HEK293 (cell line): ENCODE data around the gene SNRPD3.
A peak's percentile ranks its signal among the peaks of the same experiment; 100 is the strongest.

Experiments
- BCL11B ChIP-seq: fragments of 450-650 bp; formaldehyde crosslinking; IDR thresholded peaks from 2 replicates; pipeline ENCODE4 v1.5.1; 2016; ENCODE audit warnings: low read depth, missing biosample characterization, missing genetic modification characterization
- GLI4 ChIP-seq: fragments of 450-650 bp; formaldehyde crosslinking; IDR thresholded peaks from 2 replicates; pipeline ENCODE4 v1.5.1; 2016; ENCODE audit warnings: missing biosample characterization, missing genetic modification characterization
- PATZ1 ChIP-seq: fragments of 450-650 bp; formaldehyde crosslinking; IDR thresholded peaks from 2 replicates; pipeline ENCODE4 v1.5.1; 2016; ENCODE audit warnings: missing biosample characterization, missing genetic modification characterization
- PBX3 ChIP-seq: sonication (generic); formaldehyde crosslinking; IDR thresholded peaks from 2 replicates; pipeline ENCODE4 v1.8.1; 2022; ENCODE audit warnings: mild to moderate bottlenecking, moderate library complexity, missing genetic modification reagents
- REST ChIP-seq: fragments of 450-650 bp; formaldehyde crosslinking; IDR thresholded peaks from 2 replicates; pipeline ENCODE4 v1.5.1; 2016; ENCODE audit warnings: missing biosample characterization, missing genetic modification characterization
- SP3 ChIP-seq: fragments of 450-650 bp; formaldehyde crosslinking; IDR thresholded peaks from 2 replicates; pipeline ENCODE4 v1.5.1; 2016; ENCODE audit warnings: missing biosample characterization, missing genetic modification characterization
- ZBTB10 ChIP-seq: fragments of 450-650 bp; formaldehyde crosslinking; IDR thresholded peaks from 2 replicates; pipeline ENCODE4 v1.5.1; 2016; ENCODE audit warnings: missing biosample characterization, missing genetic modification characterization
- ZEB2 ChIP-seq: fragments of 450-650 bp; formaldehyde crosslinking; IDR thresholded peaks from 2 replicates; pipeline ENCODE4 v1.5.1; 2016; ENCODE audit warnings: missing biosample characterization, missing genetic modification characterization
- ZFP41 ChIP-seq: fragments of 450-650 bp; formaldehyde crosslinking; IDR thresholded peaks from 2 replicates; pipeline ENCODE4 v1.5.1; 2016; ENCODE audit warnings: missing biosample characterization, missing genetic modification characterization, borderline replicate concordance
- ZNF211 ChIP-seq: fragments of 450-650 bp; formaldehyde crosslinking; IDR thresholded peaks from 2 replicates; pipeline ENCODE4 v1.5.1; 2016; ENCODE audit warnings: low read depth, missing biosample characterization, missing genetic modification characterization
- ZNF302 ChIP-seq: fragments of 450-650 bp; formaldehyde crosslinking; IDR thresholded peaks from 2 replicates; pipeline ENCODE4 v1.5.1; 2016; ENCODE audit warnings: missing biosample characterization, missing genetic modification characterization, low read depth
- ZNF335 ChIP-seq: fragments of 450-650 bp; formaldehyde crosslinking; conservative IDR thresholded peaks from 2 replicates; pipeline ENCODE4 v1.5.1; 2016; ENCODE audit warnings: missing biosample characterization, missing genetic modification characterization
- ZNF416 ChIP-seq: fragments of 450-650 bp; formaldehyde crosslinking; IDR thresholded peaks from 2 replicates; pipeline ENCODE4 v1.5.1; 2016; ENCODE audit warnings: missing biosample characterization, missing genetic modification characterization
- ZNF433 ChIP-seq: fragments of 450-650 bp; formaldehyde crosslinking; IDR thresholded peaks from 2 replicates; pipeline ENCODE4 v1.5.1; 2016; ENCODE audit warnings: missing biosample characterization, missing genetic modification characterization, low read depth
- ZNF514 ChIP-seq: fragments of 450-650 bp; formaldehyde crosslinking; IDR thresholded peaks from 2 replicates; pipeline ENCODE4 v1.5.1; 2016; ENCODE audit warnings: missing biosample characterization, missing genetic modification characterization
- ZNF518A ChIP-seq: fragments of 450-650 bp; formaldehyde crosslinking; conservative IDR thresholded peaks from 2 replicates; pipeline ENCODE4 v1.5.1; 2016; ENCODE audit warnings: low read depth, missing biosample characterization, missing genetic modification characterization
- ZNF560 ChIP-seq: fragments of 450-650 bp; formaldehyde crosslinking; IDR thresholded peaks from 2 replicates; pipeline ENCODE4 v1.5.1; 2017; ENCODE audit warnings: missing biosample characterization, missing genetic modification characterization, borderline replicate concordance
- ZNF626 ChIP-seq: fragments of 450-650 bp; sonication (Bioruptor Pico); formaldehyde crosslinking; IDR thresholded peaks from 2 replicates; pipeline ENCODE4 v1.5.1; 2018; ENCODE audit warnings: missing biosample characterization, missing genetic modification characterization, inconsistent platforms
- ZNF677 ChIP-seq: fragments of 450-650 bp; IDR thresholded peaks from 2 replicates; pipeline ENCODE4 v1.5.0; 2018; ENCODE audit warnings: missing biosample characterization, mild to moderate bottlenecking, missing genetic modification characterization, moderate library complexity
- ZNF791 ChIP-seq: fragments of 450-650 bp; formaldehyde crosslinking; IDR thresholded peaks from 2 replicates; pipeline ENCODE4 v1.5.1; 2016; ENCODE audit warnings: missing biosample characterization, missing genetic modification characterization
- ZSCAN16 ChIP-seq: fragments of 450-650 bp; formaldehyde crosslinking; IDR thresholded peaks from 2 replicates; pipeline ENCODE4 v1.5.1; 2016; ENCODE audit warnings: missing biosample characterization, missing genetic modification characterization
- ZSCAN4 ChIP-seq: fragments of 450-650 bp; formaldehyde crosslinking; IDR thresholded peaks from 2 replicates; pipeline ENCODE4 v1.5.1; 2017; ENCODE audit warnings: missing biosample characterization, missing genetic modification characterization
- ZXDB ChIP-seq: fragments of 450-650 bp; formaldehyde crosslinking; IDR thresholded peaks from 2 replicates; pipeline ENCODE4 v1.5.1; 2016; ENCODE audit warnings: missing biosample characterization, missing genetic modification characterization

The SNRPD3 gene

GRCh38 chr22:24554313-24555164 is 1.3 kb upstream of the SNRPD3 start, which contains the start of gene GUCD1 (continued):
- TF ChIP-seq ZXDB (peak; percentile 30; the same call in 1 of the 2 replicates), ZFP41 (tag by site-specific recombination) (no peak), ZBTB10 (no peak), ZEB2 (tag by site-specific recombination) (no peak), ZSCAN4 (tag by site-specific recombination) (no peak), GLI4 (tag by site-specific recombination) (no peak), ZSCAN16 (tag by site-specific recombination) (no peak), PBX3 (CRISPR knock-in tag) (peak; percentile 82; the same call in 1 of the 2 replicates), ZNF791 (tag by site-specific recombination) (no peak), ZNF433 (no peak), ZNF514 (no peak), ZNF518A (tag by site-specific recombination) (no peak), REST (tag by site-specific recombination) (no peak), SP3 (tag by site-specific recombination) (no peak), ZNF560 (tag by site-specific recombination) (no peak), ZNF677 (tag by site-specific recombination) (no peak), ZNF335 (tag by site-specific recombination) (no peak; the same call in 1 of the 2 replicates), ZNF626 (tag by site-specific recombination) (no peak), BCL11B (no peak), ZNF302 (no peak), ZNF211 (tag by site-specific recombination) (no peak), ZNF416 (tag by site-specific recombination) (no peak), PATZ1 (tag by site-specific recombination) (peak; percentile 29)
